ENCODE measurements around the gene RIOK2.

GRCh38 chr5:97151370-97151769 is 31.7 kb downstream of the RIOK2 start:
- no peak for TF ChIP-seq POLR2A (IDR thresholded peaks at IDR 0.05)
- TF ChIP-seq CTCF (IDR thresholded peaks at IDR 0.05), result no peak
